Mucosa of stomach (tissue), 1 donor: ENCODE results near the gene TRAPPC12.
"Not testable (repeated sequence)": the region's sequence is repeated elsewhere in the genome, so short reads cannot be mapped to it uniquely, and the experiment has no call there.

Source experiments
- H3K27me3 ChIP-seq: one replicate; pipeline ENCODE4 v1.7.0; 2013; ENCODE audit warnings: mild to moderate bottlenecking, low read length; ENCODE audit not compliant: control insufficient read depth, insufficient read depth
- H3K36me3 ChIP-seq: one replicate; pipeline ENCODE4 v1.7.0; 2013; ENCODE audit warnings: low read length; ENCODE audit not compliant: control insufficient read depth, insufficient read depth
- H3K4me1 ChIP-seq: one replicate; pipeline ENCODE4 v1.7.0; 2013; ENCODE audit warnings: mild to moderate bottlenecking, low read length; ENCODE audit not compliant: control insufficient read depth, insufficient read depth
- H3K4me3 ChIP-seq: one replicate; pipeline ENCODE4 v1.7.0; 2013; ENCODE audit warnings: low read length
- H3K9ac ChIP-seq: one replicate; pipeline ENCODE4 v1.7.0; 2013; ENCODE audit warnings: mild to moderate bottlenecking, low read length, moderate library complexity
- H3K9me3 ChIP-seq: one replicate; pipeline ENCODE4 v1.7.0; 2013; ENCODE audit warnings: mild to moderate bottlenecking, low read length, moderate library complexity; ENCODE audit not compliant: control insufficient read depth
- donor health status: Pancreatic carcinoma.

The TRAPPC12 gene

DNA sequence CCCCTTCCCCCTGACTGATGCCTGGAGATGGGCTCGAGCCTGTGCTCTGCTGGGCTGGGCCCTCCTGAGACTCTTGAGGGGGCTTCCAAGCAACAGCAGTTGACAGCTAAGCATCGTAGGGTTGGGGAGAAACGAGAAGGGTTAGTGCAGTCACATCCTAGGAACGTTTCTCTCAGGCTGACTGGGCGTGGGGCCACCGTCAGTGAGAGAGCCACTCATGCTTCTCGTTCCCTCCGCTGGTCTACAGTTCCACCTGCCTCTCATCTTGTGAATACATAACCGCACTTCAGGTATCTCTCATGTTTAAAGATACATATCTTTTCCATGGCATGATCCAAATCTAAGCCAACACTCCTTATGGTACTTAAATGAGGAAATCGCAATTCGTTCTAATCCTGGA lies 66.4 kb downstream of the TRAPPC12 start:
- Histone ChIP-seq H3K27me3 (no peaks in the 10 kb centered on the region), H3K4me1 (peaks cover 4% of the 10 kb centered on the region), H3K36me3 (peaks cover 4% of the 10 kb centered on the region), H3K4me3 (no peak overlapping the region), H3K9me3 (no peaks in the 10 kb centered on the region), H3K9ac (no peak overlapping the region)

- Histone ChIP-seq H3K4me3 (no peak overlapping the region), H3K36me3 (peaks cover 4% of the 10 kb centered on the region), H3K9me3 (no peaks in the 10 kb centered on the region), H3K9ac (no peak overlapping the region), H3K27me3 (no peaks in the 10 kb centered on the region), H3K4me1 (no peaks in the 10 kb centered on the region)
These were observed 66.9 kb downstream of the TRAPPC12 start for GRCh38 chr2:3446381-3446780.

DNA sequence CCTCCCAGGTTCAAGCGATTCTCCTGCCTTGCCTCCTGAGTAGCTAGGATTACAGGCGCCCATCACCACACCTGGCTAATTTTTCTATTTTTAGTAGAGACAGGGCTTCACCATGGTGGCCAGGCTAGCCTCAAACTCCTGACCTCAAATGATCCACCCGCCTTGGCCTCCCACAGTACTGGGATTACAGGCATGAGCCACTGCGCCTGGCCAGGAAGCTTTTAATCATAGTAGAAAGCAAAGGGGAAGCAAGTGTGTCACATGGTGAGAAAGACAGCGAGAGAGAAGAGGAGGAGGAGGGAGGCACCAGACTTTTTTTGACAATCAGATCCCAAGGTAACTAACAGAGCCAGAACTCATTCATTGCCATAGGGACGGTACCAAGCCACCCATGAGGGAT lies 67.7 kb downstream of the TRAPPC12 start:
- not testable (repeated sequence) for H3K4me3 ChIP-seq, H3K36me3 ChIP-seq, H3K9me3 ChIP-seq, H3K27me3 ChIP-seq, H3K4me1 ChIP-seq, H3K9ac ChIP-seq

GRCh38 chr2:3447789-3448317 lies 68.4 kb downstream of the TRAPPC12 start:
- H3K4me3 ChIP-seq = no peak overlapping the region
- H3K27me3 ChIP-seq = no peaks in the 10 kb centered on the region
- H3K9ac ChIP-seq = no peak overlapping the region
- H3K4me1 ChIP-seq = no peaks in the 10 kb centered on the region
- peaks cover 4% of the 10 kb centered on the region for H3K36me3 ChIP-seq
- H3K9me3 ChIP-seq = no peaks in the 10 kb centered on the region

DNA sequence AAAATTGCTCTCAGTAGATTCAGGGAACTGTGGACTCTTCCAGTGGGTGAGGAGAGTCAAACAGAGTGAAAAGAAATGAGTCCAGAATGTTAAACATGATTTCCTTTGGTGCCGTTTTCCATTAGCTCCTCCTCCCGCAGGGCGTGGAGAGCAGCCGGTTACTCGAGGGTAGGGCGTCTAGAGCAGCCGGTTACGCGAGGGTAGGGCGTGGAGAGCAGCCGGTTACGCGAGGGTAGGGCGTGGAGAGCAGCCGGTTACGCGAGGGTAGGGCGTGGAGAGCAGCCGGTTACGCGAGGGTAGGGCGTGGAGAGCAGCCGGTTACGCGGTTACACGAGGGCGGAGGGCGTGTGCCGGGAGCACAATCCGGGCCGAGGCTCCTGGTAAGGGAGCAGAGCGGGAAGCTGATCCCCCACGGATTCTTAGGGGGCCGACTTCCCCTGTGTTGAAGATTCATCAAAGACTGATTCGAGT lies 69.0 kb downstream of the TRAPPC12 start:
- H3K9ac ChIP-seq, H3K36me3 ChIP-seq, H3K4me3 ChIP-seq, H3K9me3 ChIP-seq, H3K27me3 ChIP-seq, H3K4me1 ChIP-seq: not testable (repeated sequence)

GRCh38 chr2:3449086-3449485 lies 69.6 kb downstream of the TRAPPC12 start:
- Histone ChIP-seq H3K4me3 (no peak overlapping the region), H3K9me3 (no peaks in the 10 kb centered on the region), H3K9ac (no peak overlapping the region), H3K4me1 (no peaks in the 10 kb centered on the region), H3K27me3 (no peaks in the 10 kb centered on the region), H3K36me3 (no peaks in the 10 kb centered on the region)

GRCh38 chr2:3449936-3450335 lies 70.4 kb downstream of the TRAPPC12 start:
- H3K36me3 ChIP-seq = no peaks in the 10 kb centered on the region

DNA sequence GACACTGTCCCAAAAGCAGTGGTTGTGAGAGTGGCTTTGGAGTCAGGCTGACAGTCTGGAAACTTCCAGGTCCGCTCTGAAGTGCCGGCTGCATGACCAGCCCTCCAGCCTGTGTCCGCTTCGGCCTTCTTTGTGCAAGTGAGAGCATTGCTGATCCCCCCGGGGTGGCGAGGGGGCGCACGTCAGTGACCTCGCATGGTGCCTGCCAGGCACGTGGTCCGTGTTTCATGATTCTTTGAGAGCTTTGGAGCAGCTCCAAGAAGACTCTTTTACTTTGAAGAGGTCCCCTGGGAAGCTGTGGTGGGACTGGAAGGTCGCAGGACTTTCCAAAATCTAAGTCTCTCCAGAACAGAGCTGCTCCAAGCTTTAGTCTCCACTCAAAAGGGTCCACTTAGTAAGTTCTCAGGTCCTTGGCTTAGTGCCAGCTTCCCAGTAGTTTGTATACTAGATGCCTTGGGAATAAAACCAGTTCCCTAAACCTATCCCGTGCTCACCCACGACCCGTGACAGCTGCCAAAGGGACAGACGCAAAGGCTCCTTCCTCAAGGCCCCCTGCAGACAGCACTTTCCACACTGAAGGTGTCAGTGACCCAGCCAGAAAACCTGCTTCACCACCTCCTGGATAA lies 71.0 kb downstream of the TRAPPC12 start:
- H3K4me3 ChIP-seq = no peak overlapping the region
- H3K36me3 ChIP-seq = no peaks in the 10 kb centered on the region
- H3K4me1 ChIP-seq = no peaks in the 10 kb centered on the region
- H3K9ac ChIP-seq = no peak overlapping the region
- no peaks in the 10 kb centered on the region for H3K27me3 ChIP-seq
- H3K9me3 ChIP-seq = no peaks in the 10 kb centered on the region

More at GRCh38 chr2:3449936-3450335, 70.4 kb downstream of the TRAPPC12 start:
- Histone ChIP-seq H3K27me3 (no peaks in the 10 kb centered on the region), H3K4me3 (no peak overlapping the region), H3K9me3 (no peaks in the 10 kb centered on the region), H3K9ac (no peak overlapping the region), H3K4me1 (no peaks in the 10 kb centered on the region)

GRCh38 chr2:3451169-3451568 lies 71.7 kb downstream of the TRAPPC12 start:
- H3K4me3 ChIP-seq = no peak overlapping the region
- H3K9ac ChIP-seq = no peak overlapping the region
- no peaks in the 10 kb centered on the region for H3K4me1 ChIP-seq
- H3K36me3 ChIP-seq = peaks cover 2% of the 10 kb centered on the region
- no peaks in the 10 kb centered on the region for H3K9me3 ChIP-seq
- H3K27me3 ChIP-seq = no peaks in the 10 kb centered on the region

DNA sequence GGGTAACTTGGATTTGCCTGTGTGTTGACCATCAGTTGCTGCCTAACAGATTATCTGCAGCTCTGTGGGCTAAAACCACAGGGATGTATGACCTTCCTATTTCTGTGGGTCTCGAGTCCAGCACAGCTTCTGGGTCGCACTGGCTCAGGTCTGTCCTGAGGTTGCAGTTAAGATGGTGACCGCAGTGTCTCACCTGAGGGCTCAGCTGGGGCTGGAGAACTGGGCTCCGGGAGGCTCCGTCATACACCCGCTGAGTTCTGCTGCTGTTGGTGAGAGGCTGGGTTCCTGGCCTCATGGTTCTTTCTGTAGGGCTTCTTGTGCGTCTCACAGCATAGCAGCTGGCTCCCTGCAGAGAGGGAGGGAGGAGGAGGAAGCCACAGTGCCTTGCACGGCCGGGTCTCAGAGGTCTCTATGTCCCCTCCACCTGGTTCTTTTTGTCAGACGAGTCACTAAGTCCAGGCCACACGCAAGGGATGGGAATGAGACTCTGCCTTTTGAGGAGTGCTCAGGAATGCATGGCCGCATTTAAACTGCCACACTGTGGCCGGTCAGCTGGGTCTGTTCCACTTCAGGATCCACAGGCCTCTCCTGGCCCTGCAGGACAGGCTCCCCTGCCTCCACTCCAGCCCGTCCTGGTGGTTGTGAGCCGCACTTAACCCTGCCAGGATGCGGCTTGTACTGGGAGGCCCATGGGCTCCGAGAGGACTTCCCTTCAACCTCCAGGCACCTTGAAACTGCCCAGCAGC lies 72.6 kb downstream of the TRAPPC12 start:
- no peak overlapping the region for H3K4me3 ChIP-seq
- no peak overlapping the region for H3K9ac ChIP-seq
- no peaks in the 10 kb centered on the region for H3K4me1 ChIP-seq
- no peaks in the 10 kb centered on the region for H3K9me3 ChIP-seq
- no peaks in the 10 kb centered on the region for H3K27me3 ChIP-seq
- H3K36me3 ChIP-seq = peaks cover 10% of the 10 kb centered on the region

GRCh38 chr2:3453190-3453999 lies 73.9 kb downstream of the TRAPPC12 start:
- no peaks in the 10 kb centered on the region for H3K9me3 ChIP-seq
- no peak overlapping the region for H3K9ac ChIP-seq
- no peaks in the 10 kb centered on the region for H3K4me1 ChIP-seq
- no peaks in the 10 kb centered on the region for H3K27me3 ChIP-seq
- peaks cover 10% of the 10 kb centered on the region for H3K36me3 ChIP-seq
- no peak overlapping the region for H3K4me3 ChIP-seq

- H3K4me1 ChIP-seq, H3K9ac ChIP-seq, H3K4me3 ChIP-seq, H3K27me3 ChIP-seq, H3K9me3 ChIP-seq: not testable (repeated sequence)
- peaks cover 10% of the 10 kb centered on the region for H3K36me3 ChIP-seq
These were observed 74.5 kb downstream of the TRAPPC12 start for GRCh38 chr2:3454005-3454404.
